Astrocyte of the spinal cord (primary cell): ENCODE measurements around the gene PGAP3.
"Not testable (repeated sequence)": the region's sequence is repeated elsewhere in the genome, so short reads cannot be mapped to it uniquely, and the experiment has no call there.

Source experiments
- DNase-seq: peaks from one replicate; pipeline ENCODE4 v3.0.0; 2011; ENCODE audit warnings: low read depth, low spot score
- H3K4me3 ChIP-seq: 2 replicates; pipeline ENCODE4 v1.5.1; 2011; ENCODE audit warnings: low read depth, mild to moderate bottlenecking, low read length, moderate library complexity
- in situ Hi-C: cut with HindIII; loops from 2 replicates; pipeline ENCODE4 v1.10.0; 2017; ENCODE audit warnings: low sequenced_read_pairs
- TF ChIP-seq, protein P1 (sequence below): IDR thresholded peaks from 2 replicates; pipeline ENCODE4 v1.5.1; 2012; ENCODE audit warnings: low read depth, mild to moderate bottlenecking, low read length, inconsistent platforms

The PGAP3 gene

DNA sequence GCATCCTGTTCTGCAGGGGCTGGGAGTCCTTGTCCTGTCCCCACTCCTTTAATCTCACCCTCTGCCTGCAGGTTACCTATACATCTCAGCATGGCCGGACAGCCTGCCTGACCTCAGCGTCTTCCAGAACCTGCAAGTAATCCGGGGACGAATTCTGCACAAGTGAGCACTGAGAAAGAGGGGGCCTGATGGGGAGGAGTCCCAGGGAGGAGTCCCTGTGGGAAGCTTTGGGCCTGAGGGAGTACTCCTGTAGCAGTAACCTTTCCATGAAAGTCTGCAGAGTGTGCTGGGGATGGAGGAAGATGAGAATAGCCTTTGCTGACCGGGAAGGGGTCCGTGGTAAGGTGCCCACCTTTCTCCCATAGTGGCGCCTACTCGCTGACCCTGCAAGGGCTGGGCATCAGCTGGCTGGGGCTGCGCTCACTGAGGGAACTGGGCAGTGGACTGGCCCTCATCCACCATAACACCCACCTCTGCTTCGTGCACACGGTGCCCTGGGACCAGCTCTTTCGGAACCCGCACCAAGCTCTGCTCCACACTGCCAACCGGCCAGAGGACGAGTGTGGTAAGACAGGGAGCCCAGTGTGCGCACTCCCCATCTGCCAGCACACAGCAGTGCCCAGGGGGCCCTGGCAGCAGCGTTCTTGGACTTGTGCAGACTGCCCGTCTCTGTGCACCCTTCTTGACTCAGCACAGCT is 27.7 kb upstream of the PGAP3 start:
- no peak overlapping the region for H3K4me3 ChIP-seq
- in situ Hi-C loops = no loop called here
- DNase-seq = no peak
- TF ChIP-seq, protein P1, sequence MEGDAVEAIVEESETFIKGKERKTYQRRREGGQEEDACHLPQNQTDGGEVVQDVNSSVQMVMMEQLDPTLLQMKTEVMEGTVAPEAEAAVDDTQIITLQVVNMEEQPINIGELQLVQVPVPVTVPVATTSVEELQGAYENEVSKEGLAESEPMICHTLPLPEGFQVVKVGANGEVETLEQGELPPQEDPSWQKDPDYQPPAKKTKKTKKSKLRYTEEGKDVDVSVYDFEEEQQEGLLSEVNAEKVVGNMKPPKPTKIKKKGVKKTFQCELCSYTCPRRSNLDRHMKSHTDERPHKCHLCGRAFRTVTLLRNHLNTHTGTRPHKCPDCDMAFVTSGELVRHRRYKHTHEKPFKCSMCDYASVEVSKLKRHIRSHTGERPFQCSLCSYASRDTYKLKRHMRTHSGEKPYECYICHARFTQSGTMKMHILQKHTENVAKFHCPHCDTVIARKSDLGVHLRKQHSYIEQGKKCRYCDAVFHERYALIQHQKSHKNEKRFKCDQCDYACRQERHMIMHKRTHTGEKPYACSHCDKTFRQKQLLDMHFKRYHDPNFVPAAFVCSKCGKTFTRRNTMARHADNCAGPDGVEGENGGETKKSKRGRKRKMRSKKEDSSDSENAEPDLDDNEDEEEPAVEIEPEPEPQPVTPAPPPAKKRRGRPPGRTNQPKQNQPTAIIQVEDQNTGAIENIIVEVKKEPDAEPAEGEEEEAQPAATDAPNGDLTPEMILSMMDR = no peak

DNA sequence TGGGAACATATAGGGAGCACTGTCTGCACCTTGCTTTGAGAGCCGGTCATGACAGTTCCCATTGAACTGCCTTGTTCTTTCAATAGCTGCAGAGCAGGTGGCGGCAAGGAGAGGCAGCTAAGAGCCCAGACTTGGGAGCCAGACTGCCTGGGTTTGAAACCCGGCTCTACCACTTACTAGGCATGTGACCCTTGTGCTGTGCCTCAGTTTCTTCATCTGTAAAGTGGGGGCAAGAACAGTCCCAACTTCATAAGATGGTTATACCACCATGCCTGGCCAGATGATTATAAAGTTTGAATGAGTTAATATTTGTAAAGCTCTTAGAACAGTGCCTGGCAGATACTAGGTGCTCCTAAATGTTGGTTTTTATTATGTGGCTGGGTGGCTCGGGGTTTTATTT is 26.4 kb upstream of the PGAP3 start:
- no peak for DNase-seq
- H3K4me3 ChIP-seq = no peak overlapping the region
- in situ Hi-C loops = no loop called here
- TF ChIP-seq, protein P1 = no peak

DNA sequence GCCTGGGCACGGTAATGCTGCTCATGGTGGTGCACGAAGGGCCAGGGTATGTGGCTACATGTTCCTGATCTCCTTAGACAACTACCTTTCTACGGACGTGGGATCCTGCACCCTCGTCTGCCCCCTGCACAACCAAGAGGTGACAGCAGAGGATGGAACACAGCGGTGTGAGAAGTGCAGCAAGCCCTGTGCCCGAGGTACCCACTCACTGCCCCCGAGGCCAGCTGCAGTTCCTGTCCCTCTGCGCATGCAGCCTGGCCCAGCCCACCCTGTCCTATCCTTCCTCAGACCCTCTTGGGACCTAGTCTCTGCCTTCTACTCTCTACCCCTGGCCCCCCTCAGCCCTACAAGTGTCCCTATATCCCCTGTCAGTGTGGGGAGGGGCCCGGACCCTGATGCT is 24.0 kb upstream of the PGAP3 start:
- in situ Hi-C loops = no loop called here
- no peak overlapping the region for H3K4me3 ChIP-seq
- no peak for DNase-seq
- TF ChIP-seq, protein P1 = no peak

DNA sequence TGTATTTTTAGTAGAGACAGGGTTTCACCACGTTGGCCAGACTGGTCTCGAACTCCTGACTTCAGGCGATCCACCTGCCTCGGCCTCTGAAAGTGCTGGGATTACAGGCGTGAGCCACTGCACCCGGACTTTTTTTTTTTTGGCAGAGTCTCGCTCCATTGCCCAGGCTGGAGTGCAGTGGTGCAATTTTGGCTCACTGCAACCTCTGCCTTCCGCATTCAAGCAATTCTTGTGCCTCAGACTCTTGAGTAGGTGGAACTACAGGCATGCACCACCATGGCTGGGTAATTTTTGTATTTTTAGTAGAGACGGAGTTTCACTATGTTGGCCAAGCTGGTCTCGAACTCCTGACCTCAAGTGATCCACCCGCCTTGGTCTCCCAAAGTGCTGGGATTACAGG is 23.2 kb upstream of the PGAP3 start:
- H3K4me3 ChIP-seq, in situ Hi-C loops, DNase-seq: not testable (repeated sequence)

DNA sequence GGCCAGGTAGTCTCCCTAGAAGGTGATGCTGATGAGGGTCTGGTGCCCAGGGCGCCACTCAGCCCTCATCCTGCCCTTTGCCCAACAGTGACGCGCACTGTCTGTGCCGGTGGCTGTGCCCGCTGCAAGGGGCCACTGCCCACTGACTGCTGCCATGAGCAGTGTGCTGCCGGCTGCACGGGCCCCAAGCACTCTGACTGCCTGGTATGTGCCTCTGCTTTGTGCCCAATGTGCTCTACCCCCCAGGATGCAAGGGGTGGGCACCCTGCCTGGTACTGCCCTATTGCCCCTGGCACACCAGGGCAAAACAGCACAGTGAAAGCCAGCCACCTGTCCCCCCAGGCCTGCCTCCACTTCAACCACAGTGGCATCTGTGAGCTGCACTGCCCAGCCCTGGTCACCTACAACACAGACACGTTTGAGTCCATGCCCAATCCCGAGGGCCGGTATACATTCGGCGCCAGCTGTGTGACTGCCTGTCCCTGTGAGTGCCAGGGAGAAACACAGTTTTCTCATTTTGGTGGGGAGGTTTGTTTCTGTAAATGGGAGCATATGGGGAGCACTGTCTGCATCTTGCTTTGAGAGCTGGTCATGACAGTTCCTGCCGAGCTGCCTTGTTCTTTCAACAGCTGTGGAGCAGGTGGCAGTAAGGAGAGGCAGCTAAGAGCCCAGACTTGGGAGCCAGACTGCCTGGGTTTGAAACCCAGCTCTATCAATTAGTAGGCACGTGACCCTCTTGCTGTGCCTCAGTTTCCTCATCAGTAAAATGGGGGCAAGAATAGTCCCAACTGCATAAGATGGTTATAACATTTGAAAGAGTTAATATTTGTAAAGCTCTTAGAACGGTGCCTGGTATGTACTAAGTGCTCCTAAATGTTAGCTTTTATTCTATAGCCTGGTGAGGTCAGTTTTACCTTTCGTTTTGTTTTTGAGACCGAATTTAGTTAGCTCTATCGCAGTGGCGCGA is 22.4 kb upstream of the PGAP3 start:
- TF ChIP-seq, protein P1 = no peak
- in situ Hi-C loops = no loop called here
- no peak for DNase-seq
- no peak overlapping the region for H3K4me3 ChIP-seq

DNA sequence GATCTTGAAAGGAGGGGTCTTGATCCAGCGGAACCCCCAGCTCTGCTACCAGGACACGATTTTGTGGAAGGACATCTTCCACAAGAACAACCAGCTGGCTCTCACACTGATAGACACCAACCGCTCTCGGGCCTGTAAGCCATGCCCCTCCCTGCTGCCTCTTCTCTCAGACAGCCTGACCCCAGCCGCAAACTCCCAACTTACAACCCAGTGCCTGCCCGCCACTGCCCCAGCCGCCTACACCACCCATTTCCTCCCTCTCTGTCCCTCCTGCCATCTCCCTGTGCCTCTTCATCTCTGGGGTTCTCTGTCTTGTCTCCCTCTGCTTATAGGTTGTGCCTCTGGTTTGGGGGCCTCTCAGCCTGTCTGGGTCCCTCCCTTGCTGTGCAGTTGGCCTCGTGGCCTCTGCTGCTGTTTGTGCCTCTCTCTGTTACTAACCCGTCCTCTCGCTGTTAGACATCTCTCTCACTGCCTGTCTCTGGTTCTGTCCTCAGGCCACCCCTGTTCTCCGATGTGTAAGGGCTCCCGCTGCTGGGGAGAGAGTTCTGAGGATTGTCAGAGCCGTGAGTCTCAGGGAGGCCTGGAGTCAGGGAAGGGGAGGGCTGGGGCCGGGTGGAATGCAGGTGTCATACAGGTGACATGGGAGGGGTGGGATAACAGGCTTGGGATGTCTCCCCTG is 21.6 kb upstream of the PGAP3 start:
- no peak for DNase-seq
- TF ChIP-seq, protein P1 = no peak
- in situ Hi-C loops = no loop called here
- no peak overlapping the region for H3K4me3 ChIP-seq
